COLO829 (cell line): Measurements from ENCODE around the gene CWC27.
"Not testable (repeated sequence)": the region's sequence is repeated elsewhere in the genome, so short reads cannot be mapped to it uniquely, and the experiment has no call there.

Source experiments
- DNase-seq: peaks from one replicate; pipeline ENCODE4 v3.0.0; 2012; ENCODE audit warnings: low spot score

The CWC27 gene

DNA sequence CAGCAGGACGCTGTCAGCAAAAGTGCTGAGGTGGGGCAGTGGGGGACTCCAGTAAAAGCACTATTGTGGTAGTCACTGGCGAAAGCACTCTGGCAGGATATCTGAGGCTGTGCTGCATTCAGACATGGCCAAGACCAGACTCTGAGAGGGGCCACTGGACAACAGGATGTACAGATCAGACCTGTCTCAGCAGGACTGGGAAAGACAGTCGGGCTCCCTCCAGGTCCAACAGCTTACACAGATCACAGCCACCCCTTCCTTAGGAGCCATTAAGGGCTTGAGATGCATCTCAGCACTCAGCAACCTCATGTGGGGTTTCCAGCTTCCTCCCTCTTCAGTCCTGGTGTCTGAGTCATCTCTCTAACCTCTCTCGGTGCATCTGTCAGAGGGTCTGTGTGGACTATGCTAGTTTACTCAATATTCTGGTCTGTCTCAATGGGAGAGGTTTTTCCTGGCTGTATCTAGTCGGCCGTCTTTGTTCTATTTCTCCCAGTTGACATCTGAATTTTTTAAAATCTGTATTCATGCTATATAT, 154.5 kb downstream of the CWC27 start:
- no peak for DNase-seq

DNA sequence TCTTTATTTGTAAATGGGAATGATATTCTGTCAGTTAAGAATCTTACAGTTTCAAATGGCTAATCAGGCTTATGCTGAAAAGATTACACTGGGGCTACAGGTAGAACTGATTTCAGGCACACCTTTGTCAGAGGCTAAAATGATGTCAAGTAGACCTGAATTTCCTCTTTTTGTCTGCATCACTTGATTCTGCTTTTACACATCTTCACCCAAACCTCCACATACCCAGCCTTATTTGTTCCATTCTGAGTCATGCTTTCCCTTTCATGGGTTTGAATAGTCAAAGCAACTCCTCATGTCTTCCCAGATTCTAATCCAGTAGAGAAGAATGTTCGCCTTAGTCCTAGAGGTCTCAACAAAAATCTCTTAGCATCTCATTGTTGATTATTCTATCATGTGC, 156.4 kb downstream of the CWC27 start:
- no peak for DNase-seq

DNA sequence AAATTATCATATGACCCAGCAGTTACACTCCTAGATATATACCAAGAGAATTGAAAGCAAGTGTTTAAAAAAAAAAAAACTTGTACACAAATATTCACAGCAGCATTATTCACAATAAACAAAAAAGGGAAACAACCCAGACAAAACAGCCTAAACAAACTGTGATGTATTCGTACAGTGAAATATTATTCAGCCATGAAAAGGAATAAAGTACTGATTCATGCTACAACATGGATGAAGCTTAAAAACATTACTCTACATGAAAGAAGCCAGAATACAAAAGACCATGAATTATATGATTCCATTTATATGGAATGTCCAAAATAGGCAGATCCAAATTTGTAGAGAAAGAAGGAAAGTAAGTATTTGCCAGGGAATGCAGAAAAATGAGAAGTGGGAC, 161.1 kb downstream of the CWC27 start:
- DNase-seq, result no peak

DNA sequence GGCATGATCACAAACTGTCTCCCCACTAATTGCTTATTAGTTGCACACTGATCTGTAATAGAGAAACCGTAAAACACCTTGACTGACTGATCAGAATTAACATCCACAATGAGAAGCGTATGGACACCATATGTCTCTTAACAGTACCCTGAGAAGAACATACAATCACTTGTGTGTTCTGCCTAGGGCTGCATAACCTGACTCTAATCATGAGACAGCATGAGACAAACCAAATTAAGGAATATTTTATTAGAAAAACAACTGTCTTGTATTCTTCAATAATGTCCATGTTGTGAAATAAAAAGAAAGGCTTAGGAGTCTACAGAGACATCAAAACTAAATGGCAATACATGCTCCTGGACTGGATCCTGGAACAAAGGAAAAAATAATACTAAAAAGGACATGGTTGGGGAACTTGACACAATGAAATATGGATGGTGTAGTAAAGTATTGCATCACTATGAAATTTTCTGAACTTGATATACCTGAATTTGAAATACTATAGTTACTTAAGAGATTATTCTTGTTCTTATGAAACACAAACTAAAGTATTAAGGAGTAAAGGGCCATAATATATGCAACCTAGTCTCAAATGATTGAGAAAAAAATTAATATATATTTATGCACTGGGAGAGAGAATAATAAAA, 162.1 kb downstream of the CWC27 start:
- no peak for DNase-seq

DNA sequence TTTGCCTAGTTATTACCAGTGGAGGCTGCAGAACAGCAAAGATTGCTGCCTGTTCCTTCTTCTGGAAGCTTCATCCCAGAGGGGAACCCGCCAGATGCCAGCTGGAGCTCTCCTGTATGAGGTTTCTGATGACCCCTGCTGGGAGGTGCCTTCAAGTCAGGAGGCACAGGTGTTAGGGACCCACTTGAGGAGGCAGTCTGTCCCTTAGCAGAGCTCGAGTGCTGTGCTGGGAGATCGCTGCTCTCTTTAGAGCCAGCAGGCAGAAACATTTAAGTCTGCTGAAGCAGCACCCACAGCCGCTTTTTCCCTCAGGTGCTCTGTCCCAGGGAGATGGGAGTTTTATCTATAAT, 170.7 kb downstream of the CWC27 start:
- not testable (repeated sequence) for DNase-seq

DNA sequence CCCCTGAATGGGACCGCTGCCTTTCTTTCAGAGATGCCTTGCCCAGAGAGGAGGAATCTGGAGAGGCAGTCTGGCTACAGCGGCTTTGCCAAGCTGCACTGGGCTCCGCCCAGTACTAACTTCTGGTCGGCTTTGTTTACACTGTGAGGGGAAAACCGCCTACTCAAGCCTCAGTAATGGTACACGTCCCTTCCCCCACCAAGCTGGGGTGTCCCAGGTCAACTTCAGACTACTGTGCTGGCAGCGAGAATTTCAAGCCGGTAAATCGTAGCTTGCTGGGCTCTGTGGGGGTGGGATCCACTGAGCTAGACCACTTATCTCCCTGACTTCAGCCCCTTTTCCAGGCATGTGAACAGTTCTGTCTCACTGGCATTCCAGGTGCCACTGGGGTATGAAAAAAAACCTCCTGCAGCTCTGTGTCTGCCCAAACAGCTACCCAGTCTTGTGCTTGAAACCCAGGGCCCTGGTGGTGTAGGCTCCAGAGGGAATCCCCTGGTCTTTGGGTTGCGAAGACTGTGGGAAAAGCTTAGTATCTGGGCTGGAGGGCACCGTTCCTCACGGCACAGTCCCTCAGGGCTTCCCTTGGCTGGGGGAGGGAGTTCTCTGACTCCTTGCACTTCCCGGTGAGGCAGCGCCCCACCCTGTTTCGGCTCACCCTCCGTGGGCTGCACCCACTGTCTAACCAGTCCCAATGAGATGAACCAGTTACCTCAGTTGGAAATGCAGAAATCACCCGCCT, 171.2 kb downstream of the CWC27 start:
- DNase-seq, result no peak

DNA sequence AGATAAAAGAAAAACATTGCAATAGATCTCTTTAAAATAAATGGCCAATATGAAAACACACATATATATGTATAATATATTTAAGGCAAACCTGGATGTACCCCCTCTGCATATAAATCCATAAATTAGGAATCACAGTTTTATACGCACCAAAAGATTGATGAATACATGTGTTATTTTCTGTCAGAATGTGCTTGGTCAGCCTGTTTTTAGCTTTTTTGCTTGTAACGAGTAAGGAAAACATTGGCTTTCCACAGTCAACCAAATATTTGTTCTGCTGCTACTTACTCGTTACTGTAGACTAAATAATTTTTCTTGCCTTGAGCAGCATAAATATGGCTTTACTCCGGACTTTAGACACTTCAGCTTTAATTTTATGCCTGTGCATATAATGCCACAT, 173.7 kb downstream of the CWC27 start:
- no peak for DNase-seq

DNA sequence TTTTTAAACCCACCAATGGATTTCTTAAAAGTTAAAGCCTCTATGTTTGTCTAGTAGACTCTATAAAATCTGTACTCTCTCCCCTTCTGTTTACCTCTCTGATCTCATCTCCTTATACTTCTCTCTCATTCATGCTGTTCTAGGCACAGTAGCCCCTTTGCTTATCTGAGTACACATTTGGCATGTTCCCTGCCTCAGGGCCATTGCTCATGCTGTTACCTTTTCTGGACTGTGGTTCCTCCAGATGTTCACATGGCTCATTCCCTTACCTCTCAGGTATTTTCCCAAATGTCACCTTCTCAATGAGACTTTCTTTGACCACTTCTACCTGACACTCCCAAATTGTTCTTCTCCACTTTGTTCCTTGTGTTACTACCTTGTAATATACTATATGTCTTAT, 176.1 kb downstream of the CWC27 start:
- no peak for DNase-seq

DNA sequence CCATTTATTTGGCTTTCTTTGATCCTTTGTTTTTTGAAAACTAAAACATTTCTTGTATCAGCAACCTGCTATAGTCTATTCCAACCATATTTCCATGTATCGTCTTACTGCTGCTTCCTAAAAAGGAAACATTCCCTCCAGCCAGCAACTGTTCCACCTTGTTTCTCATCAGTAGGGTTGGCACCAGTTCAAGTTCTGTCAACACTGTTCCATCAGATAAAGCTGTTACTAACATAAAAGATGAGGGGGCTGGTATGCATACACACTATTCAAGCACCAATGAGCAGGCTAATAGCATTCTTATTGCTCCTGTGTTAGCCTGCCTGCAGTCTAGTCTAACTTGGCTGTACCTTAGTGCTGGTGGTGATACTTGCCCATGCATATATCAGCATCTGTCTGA, 178.3 kb downstream of the CWC27 start:
- no peak for DNase-seq

DNA sequence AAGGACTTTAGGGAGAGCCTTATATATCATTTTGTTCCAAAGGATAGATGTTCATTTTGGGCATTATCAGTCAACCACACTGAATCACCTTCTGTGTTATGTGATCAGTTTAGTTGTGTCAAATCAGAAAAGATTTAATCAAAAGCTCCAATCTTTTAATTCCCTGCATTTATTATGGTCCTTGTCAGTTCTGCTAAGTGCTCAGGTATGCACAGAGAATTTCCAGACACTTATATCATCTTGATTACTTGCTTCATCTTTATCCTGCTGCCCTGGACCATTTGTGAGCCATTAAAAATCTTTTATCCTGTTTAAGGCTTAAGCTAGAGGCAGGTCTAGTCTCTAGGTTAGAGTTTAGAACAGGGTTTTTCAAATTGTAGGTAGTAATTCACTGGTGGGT, 179.1 kb downstream of the CWC27 start:
- no peak for DNase-seq

DNA sequence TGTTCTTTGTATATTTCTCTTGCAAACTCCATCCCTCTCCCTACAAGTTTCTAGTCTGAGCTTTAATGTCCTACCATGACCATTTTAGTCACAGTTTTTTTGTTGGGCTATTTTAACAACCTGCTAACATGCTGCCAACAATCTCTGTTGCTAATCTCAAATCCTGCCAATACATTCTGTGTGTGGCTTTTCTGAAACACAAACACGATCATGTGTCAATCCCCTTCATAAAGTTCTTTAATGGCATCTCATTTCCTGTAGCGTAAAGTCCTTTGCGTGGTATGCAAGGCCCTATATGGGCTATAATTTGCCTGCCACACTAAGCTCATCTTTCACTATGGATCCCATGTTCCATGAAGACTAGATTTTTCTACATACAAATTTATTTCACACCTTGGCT, 180.6 kb downstream of the CWC27 start:
- DNase-seq, result no peak

DNA sequence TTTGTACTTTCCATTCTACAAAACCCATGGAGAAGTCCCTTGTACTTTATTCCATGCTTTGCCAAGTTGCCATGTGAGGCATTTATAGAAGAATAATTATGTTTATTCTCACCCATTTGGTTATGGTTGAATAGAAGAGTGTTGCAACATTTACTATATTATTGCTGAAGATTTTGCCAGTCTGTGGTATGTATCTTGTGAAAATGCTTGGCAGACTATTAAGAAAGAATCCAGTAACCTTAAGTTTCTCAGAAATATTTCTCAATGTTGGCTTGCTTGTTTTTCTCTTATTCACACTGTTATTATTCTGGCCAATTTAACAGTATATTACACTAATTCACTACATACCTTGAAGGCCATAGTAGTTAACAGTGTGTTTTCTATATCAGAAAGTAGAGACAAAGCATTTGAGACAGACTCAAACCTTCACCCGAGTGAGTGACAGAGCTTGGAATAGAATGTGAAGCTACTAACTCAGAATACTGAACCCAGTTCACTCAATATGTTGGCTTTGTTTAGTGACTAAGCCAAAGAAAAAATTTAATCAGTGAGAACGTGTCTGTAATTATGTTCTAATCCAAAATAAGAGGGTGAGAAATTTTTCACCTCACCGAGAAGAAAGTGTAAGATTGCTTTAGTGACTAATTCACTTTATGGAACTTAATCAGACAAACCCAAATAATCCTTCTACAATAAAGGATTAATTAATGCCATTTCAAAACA, 184.4 kb downstream of the CWC27 start:
- no peak for DNase-seq

DNA sequence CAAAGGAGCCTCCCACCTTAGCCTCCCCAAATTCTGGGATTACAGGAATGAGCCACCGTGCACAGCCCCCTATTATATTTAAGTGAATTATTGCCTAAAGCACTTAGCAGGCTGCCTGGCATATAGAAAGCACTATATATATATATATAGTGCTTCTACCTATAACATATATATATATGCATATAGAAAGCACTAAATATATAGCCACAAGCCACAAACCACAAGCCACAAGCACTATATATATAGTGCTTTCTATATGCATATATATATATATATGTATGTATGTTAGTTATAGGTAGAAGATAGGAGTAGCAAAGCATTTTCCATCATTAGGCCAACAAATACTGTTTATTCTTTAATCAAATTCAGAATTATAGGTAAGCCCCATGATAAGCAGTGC, 185.8 kb downstream of the CWC27 start:
- no peak for DNase-seq

DNA sequence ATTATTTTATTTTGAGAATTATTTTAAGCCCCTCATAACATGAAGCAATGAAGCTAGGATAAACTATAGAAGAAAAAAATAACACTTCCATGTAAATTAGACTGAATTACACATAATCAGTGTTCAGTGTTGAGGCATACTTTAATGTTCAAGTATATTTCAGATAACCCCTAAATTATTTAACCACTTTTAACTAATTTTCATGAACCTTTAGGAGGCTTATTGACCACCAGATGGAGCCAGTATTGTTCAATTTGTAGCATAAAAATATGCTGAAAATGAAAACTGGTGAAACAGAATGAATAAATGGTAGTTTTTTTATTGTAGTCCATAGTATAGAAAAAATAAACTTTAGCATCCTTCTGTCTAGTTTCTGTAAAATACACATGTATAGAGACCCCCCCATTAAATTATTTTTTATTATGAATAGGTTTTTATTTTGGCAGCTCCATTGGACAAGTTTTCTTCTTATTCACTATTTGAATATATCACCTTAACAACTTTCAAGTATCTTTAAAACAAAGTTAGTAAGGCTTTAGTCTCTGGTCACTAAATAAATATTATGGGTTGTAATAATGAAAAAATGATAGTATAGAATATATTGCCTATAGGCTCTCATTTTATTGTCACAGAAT, 190.1 kb downstream of the CWC27 start:
- no peak for DNase-seq

DNA sequence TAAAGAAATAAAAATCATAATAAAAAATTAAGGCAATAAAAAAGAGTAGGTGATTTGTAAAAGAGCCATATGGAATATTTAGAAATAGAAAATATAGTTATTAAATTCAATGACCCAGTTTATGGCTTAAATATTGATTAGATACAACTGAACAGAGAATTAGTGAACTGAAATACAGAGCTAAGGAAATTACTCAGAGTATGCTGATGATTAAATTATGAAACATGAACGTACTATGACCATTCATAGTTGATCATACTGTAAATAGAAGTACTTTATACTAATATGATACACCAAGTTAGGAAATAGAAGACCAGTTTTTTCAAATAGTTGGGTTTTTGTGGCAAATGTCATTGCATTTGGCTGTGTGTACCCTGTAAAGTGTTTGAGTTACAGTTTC, 194.5 kb downstream of the CWC27 start:
- DNase-seq, result no peak

DNA sequence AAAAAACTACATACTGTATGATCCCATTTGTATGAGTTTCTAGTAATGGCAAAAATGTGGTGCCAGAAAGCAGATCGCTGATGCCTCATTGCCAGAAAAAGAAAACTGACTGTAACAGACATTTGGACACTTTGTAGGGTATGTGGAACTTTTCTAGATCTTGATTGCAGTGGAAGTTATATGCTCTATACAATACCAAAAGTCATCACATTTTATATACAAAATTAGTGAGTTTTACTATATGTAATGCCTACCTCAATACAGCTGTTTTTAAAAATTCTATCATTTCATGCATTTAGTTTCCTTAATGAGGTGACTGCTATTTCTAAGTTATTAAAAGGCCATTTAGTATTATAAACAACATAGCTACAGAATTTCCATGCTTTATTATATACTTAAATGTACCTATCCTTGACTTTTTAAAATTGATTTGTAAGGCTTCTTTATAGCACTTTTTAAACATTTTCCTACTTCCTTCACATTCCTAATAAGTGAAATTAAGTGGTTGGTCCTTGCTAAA, 199.9 kb downstream of the CWC27 start:
- DNase-seq, result no peak

DNA sequence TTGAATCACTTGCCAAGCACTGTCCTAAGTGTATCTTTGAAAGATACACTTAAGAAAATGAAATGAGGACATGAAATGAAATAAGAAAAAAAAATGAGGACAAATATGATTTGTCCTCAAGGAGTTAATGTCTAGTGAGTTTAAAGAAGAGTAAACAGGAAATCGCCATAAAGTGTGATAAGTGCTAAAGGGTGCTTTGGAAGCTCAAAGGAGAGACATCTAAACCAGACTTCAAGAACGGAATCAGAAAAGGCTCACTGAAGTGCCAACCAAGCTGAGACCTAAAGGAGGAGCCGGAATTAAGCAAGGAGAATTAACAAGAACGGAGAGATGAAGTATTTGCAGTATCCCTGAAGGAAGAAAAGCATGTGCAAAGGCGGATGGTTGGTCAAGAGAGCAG, 200.8 kb downstream of the CWC27 start:
- no peak for DNase-seq

DNA sequence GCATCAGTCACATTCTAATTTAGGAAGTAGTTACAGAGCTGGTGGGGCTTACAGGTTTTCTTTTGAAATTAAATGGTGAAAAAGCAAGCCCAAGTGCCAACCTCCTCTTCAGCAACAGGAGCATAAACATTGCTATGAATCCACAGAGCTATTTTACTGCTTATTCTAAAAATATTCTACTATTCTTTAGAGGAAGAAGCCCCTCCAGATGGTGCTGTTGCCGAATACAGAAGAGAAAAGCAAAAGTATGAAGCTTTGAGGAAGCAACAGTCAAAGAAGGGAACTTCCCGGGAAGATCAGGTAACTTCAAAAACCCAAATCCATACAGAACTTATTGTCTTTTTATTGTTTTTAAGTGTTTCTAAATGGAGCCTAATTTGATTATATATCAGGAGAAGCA, 202.8 kb downstream of the CWC27 start:
- DNase-seq, result no peak

DNA sequence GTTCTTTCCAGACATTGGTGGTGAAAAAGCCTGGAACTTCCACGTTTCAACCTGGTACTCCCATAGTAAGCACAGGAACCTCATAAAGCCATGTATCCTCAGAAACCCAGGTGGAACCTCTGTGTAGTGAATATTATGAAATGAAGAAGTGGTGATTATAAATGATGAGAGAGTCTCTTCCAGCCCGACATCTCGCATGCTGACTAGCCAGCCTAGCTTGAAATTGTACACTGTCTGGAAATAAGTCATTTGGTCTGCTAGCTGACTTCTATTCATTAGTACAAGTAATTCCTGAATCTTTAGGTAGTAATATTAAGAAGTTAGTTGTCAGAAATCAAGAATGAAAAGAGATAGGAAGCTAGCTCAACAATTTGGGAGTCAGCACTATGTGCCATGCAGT, 203.3 kb downstream of the CWC27 start:
- no peak for DNase-seq

DNA sequence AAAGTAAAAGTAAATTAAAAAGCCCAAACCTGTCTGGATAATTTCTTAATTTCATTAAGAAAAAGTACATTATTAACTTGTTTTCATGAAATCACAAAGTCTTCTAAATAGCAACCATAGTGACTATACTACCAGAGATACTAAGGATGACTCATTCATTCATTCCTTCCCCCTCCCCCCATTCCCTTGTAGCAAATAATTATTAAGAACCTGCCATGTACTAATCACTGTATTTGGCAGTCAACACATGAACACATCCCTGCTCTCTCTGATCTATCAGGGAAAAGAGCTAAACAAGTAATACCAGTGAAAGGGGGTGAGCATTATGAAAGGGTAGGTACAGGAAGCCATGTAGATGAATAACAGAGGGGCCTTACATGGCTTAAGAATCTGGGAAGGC, 203.9 kb downstream of the CWC27 start:
- DNase-seq, result no peak

DNA sequence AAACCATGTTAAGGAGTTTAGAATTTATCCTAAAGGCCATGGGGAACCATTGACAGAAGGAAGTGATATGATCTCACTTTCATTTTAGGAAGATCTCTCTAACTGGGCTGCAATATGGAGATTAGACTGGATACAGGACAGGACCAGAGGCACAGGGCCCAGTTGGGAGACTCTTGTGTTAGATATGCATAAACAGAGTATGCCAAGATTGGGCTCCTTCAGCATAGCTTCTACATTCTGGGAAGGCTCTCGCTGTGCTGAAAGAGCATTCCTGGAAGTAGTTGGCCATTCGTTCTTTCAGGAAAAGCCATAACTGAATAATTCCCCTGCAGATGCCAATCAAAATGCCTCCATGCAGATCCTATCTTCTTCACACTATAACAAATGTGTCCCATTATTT, 204.5 kb downstream of the CWC27 start:
- DNase-seq, result no peak

DNA sequence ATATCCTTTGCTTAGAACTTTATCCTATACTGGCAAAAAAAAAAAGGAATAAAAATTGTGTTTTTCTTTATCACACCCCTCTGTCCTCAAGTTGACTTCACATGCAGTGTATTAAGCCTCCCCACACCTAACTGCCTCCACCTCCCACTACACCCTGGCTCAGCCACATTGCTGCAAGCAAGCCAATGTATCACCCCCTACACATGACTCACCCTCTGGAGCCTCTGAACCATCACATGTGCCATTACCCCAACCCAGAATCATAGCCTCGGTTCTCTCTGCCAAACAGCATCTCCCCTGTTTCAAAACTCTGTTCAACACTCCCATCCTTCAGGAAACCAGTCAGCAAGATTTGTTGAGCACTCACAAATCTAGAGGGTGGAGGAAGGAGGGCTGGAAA, 209.0 kb downstream of the CWC27 start:
- no peak for DNase-seq

DNA sequence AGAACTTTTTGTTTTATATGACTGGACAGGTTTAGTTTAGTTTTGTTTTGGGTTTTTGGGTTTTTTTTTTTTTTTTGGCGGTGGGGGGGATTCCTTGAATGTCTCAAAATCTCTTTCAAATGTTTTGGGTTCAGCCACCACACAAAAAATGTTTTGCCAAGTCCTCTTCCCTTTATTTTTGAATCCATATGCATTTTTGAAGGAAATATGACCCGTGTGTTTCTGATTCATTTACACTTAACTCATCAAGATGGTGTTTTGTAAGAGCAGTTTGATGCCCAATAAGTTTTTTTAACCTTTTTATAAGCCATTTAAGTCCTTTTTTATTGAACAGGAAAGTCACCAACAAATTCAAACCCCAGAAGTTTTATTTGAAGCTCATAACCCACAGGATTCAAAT, 209.8 kb downstream of the CWC27 start:
- DNase-seq, result no peak
